WERI-Rb-1 (cell line): ENCODE data around the gene TGFBR3.

Experiments used
- DNase-seq: peaks from one replicate; pipeline ENCODE4 v3.0.0-alpha.2; 2020
- H3K27ac ChIP-seq: fragments of 250-450 bp; sonication (Bioruptor Pico); 2 replicates; pipeline ENCODE4 v1.5.1; 2020; ENCODE audit warnings: mild to moderate bottlenecking, moderate library complexity
- H3K27me3 ChIP-seq: fragments of 250-450 bp; sonication (Bioruptor Pico); 2 replicates; pipeline ENCODE4 v1.5.1; 2021; ENCODE audit warnings: mild to moderate bottlenecking, low read depth, moderate library complexity; ENCODE audit not compliant: insufficient read depth, severe bottlenecking
- H3K36me3 ChIP-seq: fragments of 250-450 bp; sonication (Bioruptor Pico); 2 replicates; pipeline ENCODE4 v1.5.1; 2020; ENCODE audit warnings: mild to moderate bottlenecking, moderate library complexity
- H3K4me3 ChIP-seq: 2 replicates; pipeline ENCODE4 v1.5.1; 2011; ENCODE audit warnings: low read depth, mild to moderate bottlenecking, control low read depth, low read length
- H3K9me3 ChIP-seq: fragments of 250-450 bp; sonication (Bioruptor Pico); 2 replicates; pipeline ENCODE4 v1.5.1; 2021; ENCODE audit warnings: mild to moderate bottlenecking, moderate library complexity; ENCODE audit not compliant: severe bottlenecking
- CTCF ChIP-seq: IDR thresholded peaks from 2 replicates; pipeline ENCODE4 v1.5.1; 2011; ENCODE audit warnings: low read depth, mild to moderate bottlenecking, control low read depth, inconsistent platforms, low read length

The TGFBR3 gene

DNA sequence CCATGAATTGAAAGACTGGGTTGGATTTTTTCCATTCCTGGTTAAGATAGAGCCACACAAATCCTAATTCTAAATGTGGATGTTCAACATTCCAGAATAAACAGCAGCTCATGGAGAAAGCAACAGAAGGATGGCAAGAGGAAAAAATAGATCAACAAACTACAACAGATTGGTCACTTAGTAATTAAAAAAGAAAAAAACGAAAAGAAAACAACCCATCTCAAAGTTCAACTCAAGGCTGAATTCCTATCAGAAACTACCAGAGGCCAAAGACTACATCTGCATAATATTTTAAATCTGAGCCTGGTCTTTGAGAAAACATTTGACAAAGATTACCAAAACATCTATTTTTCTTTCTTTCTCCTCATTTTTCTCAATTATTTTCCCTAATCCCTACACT, 69.9 kb downstream of the TGFBR3 start:
- H3K4me3 ChIP-seq, result no peak overlapping the region
- TF ChIP-seq CTCF, result no peak
- no peaks in the 10 kb centered on the region for H3K9me3 ChIP-seq
- no peak for DNase-seq
- H3K36me3 ChIP-seq, result no peaks in the 10 kb centered on the region
- no peak overlapping the region for H3K27ac ChIP-seq
- H3K27me3 ChIP-seq, result no peaks in the 10 kb centered on the region

DNA sequence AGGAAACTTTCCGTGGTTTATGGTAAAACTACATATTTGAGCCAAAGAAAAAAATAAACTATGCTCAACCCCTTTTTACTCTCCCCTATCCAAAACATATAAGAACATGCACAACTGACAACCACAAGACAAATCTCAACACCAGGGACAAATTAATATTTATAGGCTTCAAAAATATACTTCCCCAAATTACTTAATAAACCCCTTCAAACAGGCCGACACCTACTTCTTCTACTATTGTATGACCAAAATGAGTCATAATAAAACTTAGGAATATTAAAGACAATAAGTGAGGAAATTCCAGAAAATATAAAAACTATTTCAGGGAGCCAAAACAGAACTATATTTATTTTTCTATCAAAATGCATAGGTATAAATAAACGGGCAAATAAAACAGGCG, 71.5 kb downstream of the TGFBR3 start:
- Histone ChIP-seq H3K9me3 (no peaks in the 10 kb centered on the region), H3K4me3 (no peak overlapping the region), H3K27me3 (no peaks in the 10 kb centered on the region), H3K36me3 (no peaks in the 10 kb centered on the region), H3K27ac (no peak overlapping the region)
- no peak for TF ChIP-seq CTCF
- no peak for DNase-seq

GRCh38 chr1:91813813-91814212, 72.1 kb downstream of the TGFBR3 start:
- Histone ChIP-seq H3K4me3 (no peak overlapping the region), H3K27me3 (no peaks in the 10 kb centered on the region), H3K9me3 (no peaks in the 10 kb centered on the region), H3K27ac (no peak overlapping the region), H3K36me3 (no peaks in the 10 kb centered on the region)
- no peak for TF ChIP-seq CTCF
- no peak for DNase-seq

DNA sequence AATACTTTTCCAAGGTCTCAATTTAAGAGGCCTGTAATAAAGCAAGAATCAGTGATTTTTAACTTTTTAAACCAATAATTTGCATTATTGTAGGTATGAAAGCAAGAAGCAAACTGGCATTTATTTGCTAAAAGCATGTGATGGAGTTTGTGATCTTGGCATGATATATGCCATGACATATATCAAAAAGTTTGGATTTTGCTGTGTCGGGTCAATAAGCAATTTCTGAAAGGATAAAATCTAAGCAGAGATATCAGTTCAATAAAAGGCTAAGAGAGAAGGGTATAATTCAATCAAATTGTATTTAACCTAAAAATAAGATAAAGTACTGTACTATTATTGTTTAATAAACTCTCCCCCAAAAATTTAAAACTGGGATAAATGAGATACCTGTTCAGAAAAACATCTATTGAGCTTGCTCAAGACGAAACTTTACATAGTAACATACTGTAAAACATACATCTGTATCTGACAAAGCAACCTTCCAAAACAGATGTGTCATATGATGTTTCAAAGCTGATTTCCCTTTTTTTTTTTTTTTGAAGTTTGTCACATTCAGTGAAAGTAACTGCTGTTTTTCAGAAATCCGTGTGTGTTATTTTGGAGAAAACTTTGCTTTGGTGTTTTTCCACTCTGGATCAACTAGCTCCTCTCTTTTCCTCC, 74.5 kb downstream of the TGFBR3 start:
- no peak for DNase-seq
- H3K9me3 ChIP-seq, result no peaks in the 10 kb centered on the region
- no peak overlapping the region for H3K27ac ChIP-seq

GRCh38 chr1:91809317-91809716, 76.6 kb downstream of the TGFBR3 start:
- Histone ChIP-seq H3K27ac (no peak overlapping the region), H3K27me3 (no peaks in the 10 kb centered on the region), H3K36me3 (no peaks in the 10 kb centered on the region), H3K9me3 (no peaks in the 10 kb centered on the region), H3K4me3 (no peak overlapping the region)
- no peak for DNase-seq
- no peak for TF ChIP-seq CTCF

More for the DNA sequence above, 74.5 kb downstream of the TGFBR3 start:
- H3K27me3 ChIP-seq, result no peaks in the 10 kb centered on the region
- TF ChIP-seq CTCF, result no peak
- no peaks in the 10 kb centered on the region for H3K36me3 ChIP-seq
- no peak overlapping the region for H3K4me3 ChIP-seq
